GM18505 (cell line): ENCODE results near the gene POLR1B.
"Not testable (repeated sequence)": the region's sequence is repeated elsewhere in the genome, so short reads cannot be mapped to it uniquely, and the experiment has no call there.

Experiments used
- ATAC-seq: cut with Tn5 transposase; IDR thresholded peaks from one replicate; pipeline ENCODE4 v1.9.1; 2021; ENCODE audit not compliant: unreplicated experiment
- POLR2A ChIP-seq: IDR thresholded peaks from 4 replicates; pipeline ENCODE4 v1.6.1; 2011; ENCODE audit warnings: borderline replicate concordance; ENCODE audit not compliant: insufficient read depth, insufficient read length; ENCODE audit errors: extremely low read depth

POLR1B gene

GRCh38 chr2:112523291-112523777 lies 18.9 kb upstream of the POLR1B start:
- no peak for TF ChIP-seq POLR2A
- no peak for ATAC-seq

GRCh38 chr2:112524276-112524675 lies 18.0 kb upstream of the POLR1B start:
- not testable (repeated sequence) for ATAC-seq

- TF ChIP-seq POLR2A = no peak
- no peak for ATAC-seq
These were observed 13.7 kb upstream of the POLR1B start for GRCh38 chr2:112528541-112528940.

- ATAC-seq = no peak
- no peak for TF ChIP-seq POLR2A
These were observed 12.5 kb upstream of the POLR1B start for GRCh38 chr2:112529757-112530156.

- TF ChIP-seq POLR2A = no peak
- ATAC-seq = no peak
These were observed 11.5 kb upstream of the POLR1B start for GRCh38 chr2:112530728-112531127.

GRCh38 chr2:112534826-112535225 lies 7.4 kb upstream of the POLR1B start:
- ATAC-seq = no peak
- TF ChIP-seq POLR2A = no peak

GRCh38 chr2:112536665-112537064 lies 5.6 kb upstream of the POLR1B start:
- ATAC-seq = not testable (repeated sequence)

- no peak for TF ChIP-seq POLR2A
- no peak for ATAC-seq
These were observed 3.0 kb upstream of the POLR1B start for GRCh38 chr2:112539306-112539705.

- no peak for ATAC-seq
- no peak for TF ChIP-seq POLR2A
These were observed 1.4 kb upstream of the POLR1B start for GRCh38 chr2:112540906-112541305.

GRCh38 chr2:112541315-112542122 lies 746 bp upstream of the POLR1B start:
- peak; percentile 83 for TF ChIP-seq POLR2A

GRCh38 chr2:112542984-112543661 lies 858 bp downstream of the POLR1B start:
- no peak for TF ChIP-seq POLR2A
- no peak for ATAC-seq

More at GRCh38 chr2:112541315-112542122, 746 bp upstream of the POLR1B start:
- ATAC-seq = peak; percentile 64

- no peak for TF ChIP-seq POLR2A
- no peak for ATAC-seq
These were observed 5.1 kb downstream of the POLR1B start for GRCh38 chr2:112547333-112547732.

- no peak for ATAC-seq
- TF ChIP-seq POLR2A = no peak
These were observed 6.7 kb downstream of the POLR1B start for GRCh38 chr2:112548980-112549379.

GRCh38 chr2:112566104-112566503 lies 23.8 kb downstream of the POLR1B start:
- ATAC-seq = no peak
- no peak for TF ChIP-seq POLR2A

- ATAC-seq = not testable (repeated sequence)
These were observed 24.2 kb downstream of the POLR1B start for GRCh38 chr2:112566508-112566907.
